HCT116 (cell line): Measurements from ENCODE around the gene FERMT2. TPM values are rescaled to one million over a fixed set of nuclear protein-coding genes. Genes with fewer than 3 reads are reported as not detected.

ENCODE experiments used
- ATAC-seq: fragments of 200-7000 bp; cut with Tn5 transposase; 2 replicates; pipeline ENCODE4 v1.9.1; 2020; ENCODE audit warnings: mild to moderate bottlenecking, moderate library complexity
- BruUV-seq: library from RNA; stranded (reverse); fragments of 400-500 nt; replicated peaks from 2 replicates; lab custom pipeline; 2021; lab: Mats Ljungman, UMichigan
- CTCF ChIA-PET: fragments of 300-600 bp; sonication (Branson Sonifier 250); formaldehyde crosslinking; loops from one replicate; lab custom pipeline; 2021; ENCODE audit warnings: antibody characterized with exemption; lab: Charles Lee
- POLR2A ChIA-PET: fragments of 300-600, 350-600 bp; sonication (Branson Sonifier 250); formaldehyde crosslinking; loops from one replicate; lab custom pipeline; 2021; ENCODE audit warnings: antibody characterized with exemption; lab: Charles Lee
- RAD21 ChIA-PET, 2 experiments: fragments of 300-600 bp; sonication (Branson Sonifier 250); formaldehyde crosslinking; loops; one replicate each; lab custom pipeline; 2023; ENCODE audit warnings: low total read pairs in 2 of 2; ENCODE audit not compliant: uncharacterized antibody in 2 of 2, unreplicated experiment in 2 of 2, low non-redundant PET in 1 of 2; lab: Charles Lee
- DNase-seq: peaks from one replicate; pipeline ENCODE4 v3.0.0-alpha.2; 2010; ENCODE audit warnings: low read depth, low spot score
- H2AFZ ChIP-seq: fragments of 200-600 bp; shearing (Covaris generic), sonication (generic); 2 replicates; pipeline ENCODE4 v1.6.1; 2017; ENCODE audit warnings: low read depth, mixed run types, mixed read lengths, antibody characterized with exemption, low read length; ENCODE audit not compliant: poor library complexity, severe bottlenecking
- H3K27ac ChIP-seq: 2 replicates; pipeline ENCODE4 v1.5.1; 2012; ENCODE audit warnings: low read depth, low read length
- H3K27me3 ChIP-seq: fragments of 200-600 bp; sonication (generic); 2 replicates; pipeline ENCODE4 v1.6.1; 2016; ENCODE audit warnings: mixed run types, low read length, mixed read lengths; ENCODE audit not compliant: insufficient read depth
- H3K36me3 ChIP-seq, 2 experiments: fragments of 200-500 bp in 1 of 2; fragments of 200-600 bp in 1 of 2; sonication (Bioruptor generic) in 1 of 2; sonication (generic) in 1 of 2; 2 replicates each; pipeline versions ENCODE4 v1.5.1 to v1.6.1; 2014 to 2016; ENCODE audit warnings: low read length in 2 of 2, inconsistent platforms in 1 of 2, mixed read lengths in 1 of 2, mixed run types in 1 of 2; ENCODE audit not compliant: insufficient read depth in 2 of 2, control insufficient read depth in 1 of 2
- H3K4me1 ChIP-seq, 2 experiments: fragments of 200-600 bp in 1 of 2; sonication (generic) in 1 of 2; 2 replicates each; pipeline versions ENCODE4 v1.5.1 to v1.6.1; 2012 to 2017; ENCODE audit warnings: low read length in 2 of 2, inconsistent platforms in 1 of 2, mild to moderate bottlenecking in 1 of 2, mixed read lengths in 1 of 2, mixed run types in 1 of 2, moderate library complexity in 1 of 2; ENCODE audit not compliant: insufficient read depth in 2 of 2, control insufficient read depth in 1 of 2
- H3K4me2 ChIP-seq: fragments of 200-600 bp; sonication (generic); 2 replicates; pipeline ENCODE4 v1.6.1; 2017; ENCODE audit warnings: mixed run types, low read length, mixed read lengths
- H3K4me3 ChIP-seq, 2 experiments: fragments of 200-600 bp in 1 of 2; sonication (generic) in 1 of 2; replicated peaks in 1 of 2; 2 replicates each; pipeline ENCODE4 v1.5.1; 2011 to 2016; ENCODE audit warnings: low read length in 2 of 2, control low read depth in 1 of 2, low read depth in 1 of 2, mild to moderate bottlenecking in 1 of 2, mixed read lengths in 1 of 2, mixed run types in 1 of 2
- H3K79me2 ChIP-seq: fragments of 200-600 bp; sonication (generic); 2 replicates; pipeline ENCODE4 v1.6.1; 2017; ENCODE audit warnings: mild to moderate bottlenecking, mixed run types, low read length, moderate library complexity, mixed read lengths; ENCODE audit not compliant: insufficient read depth
- H3K9ac ChIP-seq: fragments of 200-600 bp; sonication (generic); 2 replicates; pipeline ENCODE4 v1.6.1; 2016; ENCODE audit warnings: low read length, mixed read lengths
- H3K9me2 ChIP-seq: fragments of 200-600 bp; sonication (generic), shearing (Covaris generic); 2 replicates; pipeline ENCODE4 v1.6.1; 2017; ENCODE audit warnings: mixed run types, mild to moderate bottlenecking, moderate library complexity; ENCODE audit not compliant: insufficient read depth
- H3K9me3 ChIP-seq, 2 experiments: fragments of 200-500 bp in 1 of 2; fragments of 200-600 bp in 1 of 2; sonication (Bioruptor generic) in 1 of 2; sonication (generic) in 1 of 2; 2 replicates each; pipeline ENCODE4 v1.6.1; 2014 to 2017; ENCODE audit warnings: low read length in 2 of 2, mixed read lengths in 2 of 2, inconsistent platforms in 1 of 2, low read depth in 1 of 2, mild to moderate bottlenecking in 1 of 2, mixed run types in 1 of 2, moderate library complexity in 1 of 2; ENCODE audit not compliant: control insufficient read depth in 1 of 2, insufficient read depth in 1 of 2
- H4K20me1 ChIP-seq: fragments of 200-600 bp; sonication (generic), shearing (Covaris generic); 2 replicates; pipeline ENCODE4 v1.6.1; 2017; ENCODE audit warnings: mixed run types, mild to moderate bottlenecking, moderate library complexity; ENCODE audit not compliant: insufficient read depth
- CBX3 ChIP-seq: IDR thresholded peaks from 2 replicates; pipeline ENCODE4 v1.6.1; 2012; ENCODE audit warnings: low read depth
- CEBPB ChIP-seq: IDR thresholded peaks from 2 replicates; pipeline ENCODE4 v1.6.1; 2012; ENCODE audit warnings: low read depth
- EGR1 ChIP-seq: IDR thresholded peaks from 2 replicates; pipeline ENCODE4 v1.6.1; 2012; ENCODE audit warnings: low read depth
- ELF1 ChIP-seq: IDR thresholded peaks from 2 replicates; pipeline ENCODE4 v1.6.1; 2012; ENCODE audit warnings: low read depth, borderline replicate concordance
- EZH2phosphoT487 ChIP-seq: fragments of 200-600 bp; IDR thresholded peaks from 2 replicates; pipeline ENCODE4 v1.6.1; 2018; ENCODE audit warnings: antibody characterized with exemption, borderline replicate concordance
- FOSL1 ChIP-seq: IDR thresholded peaks from 2 replicates; pipeline ENCODE4 v1.6.1; 2012; ENCODE audit warnings: low read depth
- MAX ChIP-seq: IDR thresholded peaks from 2 replicates; pipeline ENCODE4 v1.6.1; 2012
- POLR2A ChIP-seq: IDR thresholded peaks from 2 replicates; pipeline ENCODE4 v1.7.0; 2011; ENCODE audit warnings: borderline replicate concordance; ENCODE audit not compliant: insufficient read depth, insufficient read length; ENCODE audit errors: extremely low read depth
- POLR2AphosphoS5 ChIP-seq: IDR thresholded peaks from 2 replicates; pipeline ENCODE4 v1.6.1; 2011; ENCODE audit warnings: mild to moderate bottlenecking, low read depth, low read length, moderate library complexity
- RAD21 ChIP-seq: IDR thresholded peaks from 2 replicates; pipeline ENCODE4 v1.6.1; 2012; ENCODE audit warnings: low read depth, mild to moderate bottlenecking
- SIN3A ChIP-seq: IDR thresholded peaks from 2 replicates; pipeline ENCODE4 v1.6.1; 2012; ENCODE audit warnings: low read depth
- SP1 ChIP-seq: IDR thresholded peaks from 2 replicates; pipeline ENCODE4 v1.6.1; 2012; ENCODE audit warnings: low read depth
- YY1 ChIP-seq: IDR thresholded peaks from 2 replicates; pipeline ENCODE4 v1.6.1; 2011; ENCODE audit warnings: low read length, low read depth, moderate library complexity, mild to moderate bottlenecking; ENCODE audit not compliant: insufficient replicate concordance; ENCODE audit errors: extremely low read depth
- ZNF274 ChIP-seq: fragments of 200-500 bp; sonication (Bioruptor generic); IDR thresholded peaks from 2 replicates; pipeline ENCODE4 v1.6.1; 2014; ENCODE audit warnings: mild to moderate bottlenecking, low read depth, low read length, inconsistent platforms
- intact Hi-C: fragments of 100-400 bp; cut with micrococcal nuclease; formaldehyde crosslinking; loops from 2 replicates; pipeline ENCODE4 v1.10.0; 2022
- total RNA-seq: library from RNA; stranded (reverse); gene quantifications from one replicate; pipeline ENCODE4 v1.2.1, GENCODE V29; 2021; ENCODE audit not compliant: unreplicated experiment
- TF ChIP-seq, protein P1 (sequence below), 3 experiments: fragments of 200-600 bp in 1 of 3; sonication (generic) in 1 of 3; IDR thresholded peaks in 2 of 3; conservative IDR thresholded peaks in 1 of 3; 2 replicates each; pipeline ENCODE4 v1.5.1; 2012 to 2017; ENCODE audit warnings: low read depth in 2 of 3, low read length in 2 of 3, antibody characterized with exemption in 1 of 3, borderline replicate concordance in 1 of 3, control low read depth in 1 of 3, mild to moderate bottlenecking in 1 of 3, mixed read lengths in 1 of 3, mixed run types in 1 of 3, moderate library complexity in 1 of 3; ENCODE audit not compliant: insufficient read depth in 1 of 3

FERMT2 gene
- total RNA-seq, 1 experiment from 2014 or later, result 24.8 TPM

DNA sequence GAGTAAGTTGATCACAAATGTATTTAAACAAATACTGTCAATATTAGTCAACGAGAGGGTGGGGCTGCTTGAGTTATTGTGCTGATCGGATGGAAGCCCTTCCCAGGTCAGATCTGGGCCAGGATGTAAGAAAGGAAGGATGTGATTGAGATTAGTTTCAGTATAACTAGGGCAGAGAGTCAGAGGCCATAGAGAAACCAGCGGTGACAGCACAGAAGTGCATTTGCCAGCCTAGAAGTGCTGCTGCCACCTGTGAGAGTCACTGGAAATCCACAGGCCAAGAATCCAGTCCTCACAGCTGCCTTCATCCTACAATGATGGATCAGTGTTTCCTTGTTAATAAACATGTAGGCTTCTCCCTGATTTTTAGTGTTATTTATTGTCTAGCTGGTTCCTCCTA lies 9.8 kb upstream of the FERMT2 start (continued):
- TF ChIP-seq, protein P1, sequence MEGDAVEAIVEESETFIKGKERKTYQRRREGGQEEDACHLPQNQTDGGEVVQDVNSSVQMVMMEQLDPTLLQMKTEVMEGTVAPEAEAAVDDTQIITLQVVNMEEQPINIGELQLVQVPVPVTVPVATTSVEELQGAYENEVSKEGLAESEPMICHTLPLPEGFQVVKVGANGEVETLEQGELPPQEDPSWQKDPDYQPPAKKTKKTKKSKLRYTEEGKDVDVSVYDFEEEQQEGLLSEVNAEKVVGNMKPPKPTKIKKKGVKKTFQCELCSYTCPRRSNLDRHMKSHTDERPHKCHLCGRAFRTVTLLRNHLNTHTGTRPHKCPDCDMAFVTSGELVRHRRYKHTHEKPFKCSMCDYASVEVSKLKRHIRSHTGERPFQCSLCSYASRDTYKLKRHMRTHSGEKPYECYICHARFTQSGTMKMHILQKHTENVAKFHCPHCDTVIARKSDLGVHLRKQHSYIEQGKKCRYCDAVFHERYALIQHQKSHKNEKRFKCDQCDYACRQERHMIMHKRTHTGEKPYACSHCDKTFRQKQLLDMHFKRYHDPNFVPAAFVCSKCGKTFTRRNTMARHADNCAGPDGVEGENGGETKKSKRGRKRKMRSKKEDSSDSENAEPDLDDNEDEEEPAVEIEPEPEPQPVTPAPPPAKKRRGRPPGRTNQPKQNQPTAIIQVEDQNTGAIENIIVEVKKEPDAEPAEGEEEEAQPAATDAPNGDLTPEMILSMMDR (IDR thresholded peaks at IDR 0.05 in 2 of 3, conservative IDR thresholded peaks at IDR 0.05 in 1 of 3; ENCODE audit: borderline replicate concordance in 1 of 3, insufficient read depth in 1 of 3, low read depth in 2 of 3, low read length in 2 of 3), result no peak
- no peak for TF ChIP-seq YY1
- no peak for TF ChIP-seq CBX3
- no peak for TF ChIP-seq RAD21
- no peak for TF ChIP-seq EZH2phosphoT487
- no peak for TF ChIP-seq EGR1
- no peak for TF ChIP-seq POLR2AphosphoS5
- no peak for TF ChIP-seq SIN3A

DNA sequence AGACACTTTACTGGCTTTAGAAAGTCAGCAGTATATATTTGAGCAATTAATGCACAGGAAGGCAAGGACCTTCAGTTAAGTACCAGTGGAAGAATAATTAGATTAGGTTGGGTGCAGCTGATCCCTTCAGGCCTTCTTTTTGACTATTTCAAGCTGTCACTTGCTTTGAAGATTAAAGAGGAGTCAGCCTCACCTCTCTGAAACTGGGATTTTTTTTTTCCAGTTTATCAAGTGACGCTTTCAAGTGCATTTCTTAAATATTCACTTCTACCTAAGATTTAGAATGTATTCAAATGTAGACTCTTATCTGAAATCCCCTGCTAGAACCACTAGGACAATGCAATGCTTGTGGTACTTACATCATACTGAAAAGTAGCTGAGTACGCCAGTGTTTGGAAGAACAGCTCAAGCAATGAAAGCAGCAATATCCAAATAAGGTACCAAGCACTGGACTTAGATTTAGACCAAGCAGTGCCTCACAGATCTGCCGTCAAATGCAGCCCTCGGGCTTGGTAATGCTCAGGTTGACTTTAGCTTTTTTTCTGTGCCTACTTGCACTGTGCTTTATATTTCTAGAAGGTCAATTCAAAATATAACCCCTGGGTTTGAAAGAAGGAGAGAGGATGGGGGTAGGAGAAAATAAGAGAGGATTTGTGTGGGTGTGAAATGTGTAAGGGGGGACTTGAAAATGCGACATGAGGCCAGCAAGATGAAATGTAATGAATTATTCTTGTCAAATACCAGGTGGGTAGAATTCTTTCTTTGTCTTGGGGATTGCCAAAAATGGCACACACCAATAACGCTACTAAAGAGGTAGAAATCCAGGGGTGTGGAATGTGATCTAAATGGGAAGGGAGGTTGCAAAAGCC lies 3.7 kb upstream of the FERMT2 start:
- CTCF ChIA-PET, result no interaction called here

More for the DNA sequence above, 3.7 kb upstream of the FERMT2 start:
- H3K9me3 ChIP-seq, result no peaks in the 10 kb centered on the region
- no peak overlapping the region for H3K4me2 ChIP-seq
- no peak for ATAC-seq
- no peaks in the 10 kb centered on the region for H3K27me3 ChIP-seq
- H4K20me1 ChIP-seq, result no peaks in the 10 kb centered on the region
- no peak overlapping the region for H3K9ac ChIP-seq
- no peaks in the 10 kb centered on the region for H3K9me2 ChIP-seq
- ChIA-PET POLR2A (no interaction called here), RAD21 (no interaction called here)
- no TSS peak for BruUV-seq
- H3K79me2 ChIP-seq, result peaks cover 8% of the 10 kb centered on the region
- no peak overlapping the region for H3K27ac ChIP-seq
- no peak for DNase-seq
- H2AFZ ChIP-seq, result no peak overlapping the region
- H3K4me3 ChIP-seq, result no peak overlapping the region
- no peak for TF ChIP-seq EZH2phosphoT487
- TF ChIP-seq ZNF274, result no peak
- TF ChIP-seq EGR1, result no peak
- no peak for TF ChIP-seq FOSL1
- TF ChIP-seq, protein P1 (IDR thresholded peaks at IDR 0.05 in 2 of 3, conservative IDR thresholded peaks at IDR 0.05 in 1 of 3; ENCODE audit: borderline replicate concordance in 1 of 3, insufficient read depth in 1 of 3, low read depth in 2 of 3, low read length in 2 of 3), result no peak
- TF ChIP-seq POLR2AphosphoS5, result no peak
- TF ChIP-seq SIN3A, result no peak
- no peak for TF ChIP-seq SP1
- TF ChIP-seq YY1, result no peak
- TF ChIP-seq POLR2A, result no peak
- TF ChIP-seq MAX, result no peak
- no peak for TF ChIP-seq ELF1
- TF ChIP-seq CEBPB, result no peak
- peaks cover under 1 to 11% of the 10 kb centered on the region in 2 experiments; a peak in 3 of 4 replicates for H3K4me1 ChIP-seq
- no peaks in the 10 kb centered on the region for H3K36me3 ChIP-seq
- intact Hi-C loops, result loop anchor here (5.0 kb wide), 1 partner anchor 112 kb away; no protein-coding TSS in a partner anchor
